Medulla oblongata (tissue), 1 donor: Measurements from ENCODE around the gene C3AR1.
"Not testable (repeated sequence)": the region's sequence is repeated elsewhere in the genome, so short reads cannot be mapped to it uniquely, and the experiment has no call there.

Experiments
- DNase-seq: peaks from one replicate; pipeline ENCODE4 v3.0.0-alpha.2; 2015; ENCODE audit errors: extremely low spot score

Gene C3AR1

GRCh38 chr12:8057839-8058238 lies 8.3 kb downstream of the C3AR1 start:
- DNase-seq: no peak

- DNase-seq: no peak
Observed at GRCh38 chr12:8057306-8057705, 8.9 kb downstream of the C3AR1 start.

GRCh38 chr12:8054816-8055215 lies 11.3 kb downstream of the C3AR1 start:
- DNase-seq: no peak

GRCh38 chr12:8052679-8053078 lies 13.5 kb downstream of the C3AR1 start:
- DNase-seq: peak; percentile 61

GRCh38 chr12:8050600-8051250 lies 15.4 kb downstream of the C3AR1 start:
- no peak for DNase-seq

- no peak for DNase-seq
Observed at GRCh38 chr12:8048906-8049305, 17.3 kb downstream of the C3AR1 start.

- DNase-seq: no peak
Observed at GRCh38 chr12:8047842-8048241, 18.3 kb downstream of the C3AR1 start.

- peak; percentile 86 for DNase-seq
Observed at GRCh38 chr12:8045952-8046944, 19.9 kb downstream of the C3AR1 start.

GRCh38 chr12:8040791-8041190 lies 25.4 kb downstream of the C3AR1 start:
- no peak for DNase-seq

- DNase-seq: no peak
Observed at GRCh38 chr12:8038659-8039114, 27.5 kb downstream of the C3AR1 start.

- DNase-seq: no peak
Observed at GRCh38 chr12:8037947-8038346, 28.2 kb downstream of the C3AR1 start.

GRCh38 chr12:8037046-8037663 lies 29.0 kb downstream of the C3AR1 start:
- DNase-seq: peak; percentile 68

- DNase-seq: no peak
Observed at GRCh38 chr12:8036346-8036745, 29.8 kb downstream of the C3AR1 start.

GRCh38 chr12:8035440-8036010 lies 30.6 kb downstream of the C3AR1 start:
- no peak for DNase-seq

GRCh38 chr12:8034802-8035201 lies 31.4 kb downstream of the C3AR1 start:
- DNase-seq: no peak

- DNase-seq: peak; percentile 72
Observed at GRCh38 chr12:8033153-8034044, 32.8 kb downstream of the C3AR1 start.

- DNase-seq: peak; percentile 74
Observed at GRCh38 chr12:8032242-8033152, 33.7 kb downstream of the C3AR1 start, which contains the start of gene FOXJ2. Gene FOXJ2 (plus strand): TSS chr12:8032716. CDS start chr12:8039833, 7,117 bp downstream.

GRCh38 chr12:8031872-8032241 lies 34.3 kb downstream of the C3AR1 start:
- DNase-seq: no peak

- DNase-seq: not testable (repeated sequence)
Observed at GRCh38 chr12:8031017-8031416, 35.1 kb downstream of the C3AR1 start.

- DNase-seq: no peak
Observed at GRCh38 chr12:8030189-8030588, 36.0 kb downstream of the C3AR1 start.
